Osteoblast (primary cell): Measurements from ENCODE around the gene PDK2. TPM values are rescaled to one million over a fixed set of nuclear protein-coding genes. Genes with fewer than 3 reads are reported as not detected.

Experiments
- DNase-seq: peaks from one replicate; pipeline ENCODE4 v3.0.0; 2011; ENCODE audit warnings: low spot score, mixed read lengths; ENCODE audit not compliant: insufficient read length; ENCODE audit errors: missing footprints
- H2AFZ ChIP-seq: 2 replicates; pipeline ENCODE4 v1.6.0; 2011; ENCODE audit warnings: mild to moderate bottlenecking, low read length
- H3K27ac ChIP-seq: 2 replicates; pipeline ENCODE4 v1.5.1; 2011; ENCODE audit warnings: mild to moderate bottlenecking, low read depth, low read length, moderate library complexity
- H3K27me3 ChIP-seq: 2 replicates; pipeline ENCODE4 v1.6.0; 2012; ENCODE audit warnings: mild to moderate bottlenecking, control low read depth, inconsistent platforms, low read length, moderate library complexity; ENCODE audit not compliant: insufficient read depth
- H3K36me3 ChIP-seq: 2 replicates; pipeline ENCODE4 v1.5.1; 2011; ENCODE audit warnings: mild to moderate bottlenecking, low read length, control low read depth, moderate library complexity; ENCODE audit not compliant: insufficient read depth
- H3K4me1 ChIP-seq: 2 replicates; pipeline ENCODE4 v1.5.1; 2011; ENCODE audit warnings: mild to moderate bottlenecking, low read length, control low read depth, moderate library complexity; ENCODE audit not compliant: insufficient read depth
- H3K4me2 ChIP-seq: 2 replicates; pipeline ENCODE4 v1.6.0; 2011; ENCODE audit warnings: mild to moderate bottlenecking, low read length; ENCODE audit not compliant: insufficient read depth
- H3K4me3 ChIP-seq: fragments of 200-600 bp; sonication (generic); 3 replicates; pipeline ENCODE4 v1.5.1; 2012; ENCODE audit warnings: mild to moderate bottlenecking, low read length, inconsistent platforms; ENCODE audit not compliant: insufficient read depth
- H3K79me2 ChIP-seq: 2 replicates; pipeline ENCODE4 v1.6.0; 2012; ENCODE audit warnings: mild to moderate bottlenecking, low read length, control low read depth, inconsistent platforms; ENCODE audit not compliant: insufficient read depth
- H3K9me3 ChIP-seq: 2 replicates; pipeline ENCODE4 v1.5.1; 2011; ENCODE audit warnings: low read depth, low read length, control low read depth
- H4K20me1 ChIP-seq: 2 replicates; pipeline ENCODE4 v1.6.0; 2012; ENCODE audit warnings: mild to moderate bottlenecking, low read length, control low read depth; ENCODE audit not compliant: insufficient read depth
- CTCF ChIP-seq: IDR thresholded peaks from 2 replicates; pipeline ENCODE4 v1.5.1; 2011; ENCODE audit warnings: mild to moderate bottlenecking, low read depth, low read length, moderate library complexity; ENCODE audit errors: extremely low read depth
- total RNA-seq: library from RNA; depleted of rRNA; stranded (reverse); fragments of >200 nt; gene quantifications from 2 replicates; pipeline ENCODE4 v1.2.3, GENCODE V29; 2012

The PDK2 gene
- total RNA-seq, 1 donor, result 43.4 TPM

GRCh38 chr17:50065056-50065455, 30.1 kb upstream of the PDK2 start:
- Histone ChIP-seq H3K9me3 (no peaks in the 10 kb centered on the region), H3K27me3 (no peaks in the 10 kb centered on the region), H3K4me2 (peak overlapping the region; percentile 55), H3K79me2 (peaks cover 79% of the 10 kb centered on the region), H3K27ac (peak overlapping the region; percentile 95), H4K20me1 (no peaks in the 10 kb centered on the region), H3K4me1 (peaks cover 65% of the 10 kb centered on the region), H3K4me3 (no peak overlapping the region), H2AFZ (no peak overlapping the region), H3K36me3 (peaks cover 45% of the 10 kb centered on the region)
- peak; percentile 52 for DNase-seq
- no peak for TF ChIP-seq CTCF

- H3K4me3 ChIP-seq, result no peak overlapping the region
- H3K79me2 ChIP-seq, result peaks cover 82% of the 10 kb centered on the region
- no peak for TF ChIP-seq CTCF
- no peaks in the 10 kb centered on the region for H3K27me3 ChIP-seq
- H3K4me1 ChIP-seq, result peaks cover 45% of the 10 kb centered on the region
- no peak overlapping the region for H2AFZ ChIP-seq
- H3K4me2 ChIP-seq, result no peak overlapping the region
- H3K36me3 ChIP-seq, result peaks cover 62% of the 10 kb centered on the region
- peak overlapping the region; percentile 95 for H3K27ac ChIP-seq
- no peaks in the 10 kb centered on the region for H3K9me3 ChIP-seq
- peak; percentile 59 for DNase-seq
- no peaks in the 10 kb centered on the region for H4K20me1 ChIP-seq
These were observed 28.2 kb upstream of the PDK2 start for GRCh38 chr17:50066995-50067394.

GRCh38 chr17:50067996-50068395, 27.2 kb upstream of the PDK2 start:
- no peak overlapping the region for H3K4me3 ChIP-seq
- H3K27me3 ChIP-seq, result no peaks in the 10 kb centered on the region
- no peak overlapping the region for H3K4me2 ChIP-seq
- H3K36me3 ChIP-seq, result peaks cover 68% of the 10 kb centered on the region
- peaks cover 3% of the 10 kb centered on the region for H4K20me1 ChIP-seq
- DNase-seq, result peak; percentile 18
- peaks cover 35% of the 10 kb centered on the region for H3K4me1 ChIP-seq
- TF ChIP-seq CTCF, result no peak
- H2AFZ ChIP-seq, result no peak overlapping the region
- peaks cover 84% of the 10 kb centered on the region for H3K79me2 ChIP-seq
- H3K9me3 ChIP-seq, result no peaks in the 10 kb centered on the region
- peak overlapping the region; percentile 95 for H3K27ac ChIP-seq

DNA sequence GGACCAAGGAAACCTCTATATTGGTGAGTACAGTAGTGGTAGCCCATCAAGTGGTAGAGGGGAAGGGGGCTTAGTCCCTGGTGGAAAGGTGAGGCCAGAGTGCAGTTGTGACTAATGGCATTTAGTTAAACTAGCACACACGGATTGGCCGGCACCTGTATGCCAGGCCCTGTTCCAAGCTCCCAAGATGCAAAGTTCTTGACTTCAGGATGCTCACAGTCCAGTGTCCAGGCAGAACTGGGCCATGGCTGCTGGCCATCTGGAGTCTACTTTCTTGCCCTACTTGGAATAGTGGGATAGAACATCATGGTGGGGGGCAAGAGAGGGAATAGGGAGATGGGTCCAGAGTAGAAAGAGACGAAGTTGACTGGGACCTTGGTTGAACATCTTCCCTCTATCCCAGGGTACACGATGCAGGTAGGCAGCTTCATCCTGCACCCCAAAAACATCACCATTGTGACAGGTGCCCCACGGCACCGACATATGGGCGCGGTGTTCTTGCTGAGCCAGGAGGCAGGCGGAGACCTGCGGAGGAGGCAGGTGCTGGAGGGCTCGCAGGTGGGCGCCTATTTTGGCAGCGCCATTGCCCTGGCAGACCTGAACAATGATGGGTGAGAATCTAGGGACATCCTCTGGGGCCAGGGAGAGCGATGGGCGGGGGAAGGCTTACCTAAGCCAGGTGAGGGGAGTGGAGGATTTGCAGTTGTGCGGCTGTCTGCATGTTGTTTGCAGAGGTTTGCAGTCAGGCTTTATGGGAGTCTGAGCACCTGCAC, 24.1 kb upstream of the PDK2 start:
- Histone ChIP-seq H3K4me3 (no peak overlapping the region), H3K4me1 (peaks cover 7% of the 10 kb centered on the region), H2AFZ (no peak overlapping the region), H3K27me3 (no peaks in the 10 kb centered on the region), H3K79me2 (peaks cover 93% of the 10 kb centered on the region), H4K20me1 (peaks cover 7% of the 10 kb centered on the region), H3K9me3 (no peaks in the 10 kb centered on the region), H3K36me3 (peaks cover 88% of the 10 kb centered on the region), H3K4me2 (no peak overlapping the region), H3K27ac (no peak overlapping the region)
- TF ChIP-seq CTCF, result no peak
- no peak for DNase-seq
